HepG2 (cell line): Measurements from ENCODE around the gene CCDC142. TPM values are rescaled to one million over a fixed set of nuclear protein-coding genes. Genes with fewer than 3 reads are reported as not detected.

Source experiments
- ATAC-seq: fragments of 200-7000 bp; cut with Tn5 transposase; 3 replicates; pipeline ENCODE4 v1.9.1; 2020; ENCODE audit warnings: mild to moderate bottlenecking, moderate library complexity
- BruUV-seq: library from RNA; stranded (reverse); fragments of 400-500 nt; replicated peaks from 2 replicates; lab custom pipeline; 2021; lab: Mats Ljungman, UMichigan
- CTCF ChIA-PET: fragments of 300-600 bp; formaldehyde crosslinking; extraction: SDS; loops from one replicate; lab custom pipeline; 2021; ENCODE audit warnings: low total read pairs, inconsistent platforms, low intra/inter-chr PET ratio; lab: Yijun Ruan, JAX
- POLR2A ChIA-PET: fragments of 350-600 bp; sonication (Branson Sonifier 250); formaldehyde crosslinking; loops from one replicate; lab custom pipeline; 2020; ENCODE audit warnings: antibody characterized with exemption, inconsistent platforms; lab: Yijun Ruan, JAX
- DNase-seq: peaks from one replicate; pipeline ENCODE4 v3.0.0-alpha.2; 2015; ENCODE audit warnings: low spot score
- FAIRE-seq: peaks from 3 replicates; lab custom pipeline; 2011; peaks lifted over from hg19 to GRCh38; lab: Jason Lieb, UNC
- H2AFZ ChIP-seq: one replicate; pipeline ENCODE4 v1.6.1; 2011; ENCODE audit warnings: low read length, inconsistent platforms
- H3K27ac ChIP-seq: fragments of 300-600 bp; 3 replicates; pipeline ENCODE4 v1.8.0; 2011; ENCODE audit warnings: mixed run types, mild to moderate bottlenecking, mixed read lengths, low read length, inconsistent platforms; ENCODE audit not compliant: insufficient read depth; ENCODE audit errors: extremely low read length
- H3K27me3 ChIP-seq, 2 experiments: fragments of 200-600 bp in 1 of 2; 2 replicates in 1 of 2; 3 replicates in 1 of 2; pipeline versions ENCODE4 v1.6.0 to v1.8.0; 2011; ENCODE audit warnings: low read length in 2 of 2, mild to moderate bottlenecking in 2 of 2, moderate library complexity in 2 of 2, inconsistent platforms in 1 of 2; ENCODE audit not compliant: insufficient read depth in 2 of 2, control insufficient read depth in 1 of 2
- H3K36me3 ChIP-seq, 2 experiments: fragments of 200-600 bp in 1 of 2; replicated peaks in 1 of 2; 2 replicates in 1 of 2; 3 replicates in 1 of 2; pipeline versions ENCODE4 v1.5.1 to v1.8.0; 2011; ENCODE audit warnings: low read length in 2 of 2, inconsistent platforms in 1 of 2; ENCODE audit not compliant: insufficient read depth in 2 of 2, control insufficient read depth in 1 of 2
- H3K4me1 ChIP-seq: 2 replicates; pipeline ENCODE4 v1.5.1; 2012; ENCODE audit warnings: low read length, inconsistent platforms; ENCODE audit not compliant: insufficient read depth
- H3K4me2 ChIP-seq: 2 replicates; pipeline ENCODE4 v1.6.0; 2011; ENCODE audit warnings: low read depth, low read length, inconsistent platforms
- H3K4me3 ChIP-seq, 3 experiments: fragments of 200-600 bp in 1 of 3; sonication (generic), shearing (Covaris generic) in 1 of 3; replicated peaks in 1 of 3; 2 replicates each; pipeline ENCODE4 v1.5.1; 2011 to 2016; ENCODE audit warnings: low read length in 3 of 3, inconsistent platforms in 2 of 3, low read depth in 2 of 3, mild to moderate bottlenecking in 2 of 3, control low read depth in 1 of 3, mixed read lengths in 1 of 3; ENCODE audit not compliant: insufficient read depth in 1 of 3
- H3K79me2 ChIP-seq: one replicate; pipeline ENCODE4 v1.6.1; 2011; ENCODE audit warnings: low read length, inconsistent platforms; ENCODE audit not compliant: insufficient read depth
- H3K9ac ChIP-seq: 2 replicates; pipeline ENCODE4 v1.6.0; 2011; ENCODE audit warnings: mild to moderate bottlenecking, low read depth, low read length, inconsistent platforms; ENCODE audit not compliant: insufficient read depth
- H3K9me3 ChIP-seq: 2 replicates; pipeline ENCODE4 v1.5.1; 2012; ENCODE audit warnings: mild to moderate bottlenecking, low read length
- H4K20me1 ChIP-seq: 2 replicates; pipeline ENCODE4 v1.6.0; 2011; ENCODE audit warnings: inconsistent platforms, mild to moderate bottlenecking, low read length, moderate library complexity; ENCODE audit not compliant: insufficient read depth
- CBX2 ChIP-seq, 2 experiments: fragments of 200-600 bp in 1 of 2; sonication (generic); formaldehyde crosslinking in 1 of 2; IDR thresholded peaks; 2 replicates each; pipeline versions ENCODE4 v1.7.0 to v1.8.1; 2018 to 2022; ENCODE audit warnings: low read depth in 2 of 2, low read length in 1 of 2, mild to moderate bottlenecking in 1 of 2, missing genetic modification reagents in 1 of 2
- PHF20 ChIP-seq: sonication (generic); formaldehyde crosslinking; IDR thresholded peaks from 2 replicates; pipeline ENCODE4 v1.5.0; 2020; ENCODE audit warnings: mild to moderate bottlenecking, missing genetic modification reagents
- TEAD2 ChIP-seq: sonication (generic); formaldehyde crosslinking; IDR thresholded peaks from 2 replicates; pipeline ENCODE4 v1.9.0; 2021; ENCODE audit warnings: missing genetic modification reagents
- ZNF550 ChIP-seq: sonication (generic); formaldehyde crosslinking; IDR thresholded peaks from 2 replicates; pipeline ENCODE4 v1.4.0; 2020; ENCODE audit warnings: mild to moderate bottlenecking, missing genetic modification reagents, borderline replicate concordance
- ZNF746 ChIP-seq: sonication (generic); formaldehyde crosslinking; IDR thresholded peaks from 2 replicates; pipeline ENCODE4 v1.8.0; 2022; ENCODE audit warnings: mild to moderate bottlenecking, missing genetic modification reagents
- ZSCAN29 ChIP-seq: sonication (generic); formaldehyde crosslinking; conservative IDR thresholded peaks from 2 replicates; pipeline ENCODE4 v1.4.0; 2020; ENCODE audit warnings: mild to moderate bottlenecking, missing genetic modification reagents
- WGBS: methylation state at CpG from one replicate; pipeline ENCODE4 v1.1.6; 2017; ENCODE audit warnings: low lambda C conversion rate; 5-methylcytosine and 5-hydroxymethylcytosine counted together
- in situ Hi-C: cut with HindIII; loops from 2 replicates; pipeline ENCODE4 v1.10.0; 2017; ENCODE audit warnings: low pct_unique_long_range_greater_than_20kb; ENCODE audit not compliant: extremely low pct_ligation_motif_present
- intact Hi-C: fragments of 100-400 bp; cut with micrococcal nuclease; formaldehyde crosslinking; loops from one replicate; pipeline ENCODE4 v1.10.0; 2022; ENCODE audit not compliant: unreplicated experiment
- polyA plus RNA-seq, 8 experiments: library from polyadenylated mRNA; depleted of rRNA in 3 of 8; stranded (reverse) in 7 of 8; unstranded in 1 of 8; fragments of >200 nt; fragmentation: Illumina TruSeq in 4 of 8; extraction: Trizol in 4 of 8; gene quantifications; 2 replicates each; pipeline versions ENCODE4 v1.2.1 to v1.2.3, GENCODE V29; 2011 to 2016; ENCODE audit warnings: low read depth in 4 of 8, missing spikeins in 1 of 8, mixed read lengths in 1 of 8; ENCODE audit not compliant: insufficient read depth in 1 of 8
- total RNA-seq, 5 experiments: library from RNA; depleted of rRNA; stranded (reverse); fragments of >200 nt; fragmentation: Illumina TruSeq; extraction: Trizol; gene quantifications; 2 replicates each; pipeline ENCODE4 v1.2.3, GENCODE V29; 2016; ENCODE audit warnings: low read depth in 1 of 5
- TF ChIP-seq, protein P1 (sequence below): IDR thresholded peaks from 2 replicates; pipeline ENCODE4 v1.4.0; 2020; ENCODE audit warnings: mild to moderate bottlenecking, missing genetic modification reagents
- TF ChIP-seq, protein P2 (sequence below): sonication (generic); formaldehyde crosslinking; IDR thresholded peaks from 2 replicates; pipeline ENCODE4 v1.4.0; 2020; ENCODE audit warnings: missing genetic modification reagents, borderline replicate concordance

Gene CCDC142
- total and polyA plus RNA-seq, 2 of the 13 experiments (the other 11 are each of a cell fraction or from before 2014, with no cell fraction given) = 14.7 to 30.4 TPM

DNA sequence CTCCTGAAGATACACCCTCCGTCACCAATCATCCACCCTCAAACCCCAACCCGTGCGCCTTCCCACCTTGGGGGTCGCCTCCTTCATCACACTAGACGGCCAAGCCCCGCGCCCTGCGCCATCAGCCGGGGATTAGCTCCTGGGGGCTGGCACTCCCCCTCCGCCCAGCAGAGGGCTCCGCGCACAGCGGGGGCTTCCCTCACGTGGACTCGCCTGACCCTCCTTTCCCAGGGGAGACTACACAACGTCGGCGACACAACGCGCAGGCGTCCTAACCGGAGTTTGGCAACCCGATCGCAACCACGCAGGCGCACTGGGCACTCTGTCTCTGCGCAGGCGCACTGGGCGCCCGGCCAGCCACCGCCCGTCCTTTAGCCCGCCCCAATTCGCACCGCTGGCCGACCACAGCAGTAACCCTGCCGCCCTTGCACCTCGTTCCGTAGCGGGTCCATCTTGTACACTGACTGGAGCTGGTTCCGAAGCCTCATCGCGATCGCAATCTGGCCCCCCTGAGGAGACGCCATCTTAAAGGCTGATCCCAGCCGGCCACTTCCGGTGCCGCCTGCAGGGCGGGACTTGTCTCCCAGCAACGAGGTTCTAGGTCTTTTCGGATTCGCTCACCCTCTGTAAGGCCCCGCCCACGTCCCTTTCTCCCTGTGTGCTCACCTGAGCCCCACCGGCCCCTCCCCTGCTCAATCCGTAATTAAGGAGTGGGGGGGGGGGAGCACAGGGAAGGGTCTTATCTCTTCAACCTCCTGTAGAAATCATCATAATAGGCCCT is 24.5 kb upstream of the CCDC142 start, which contains the start of gene PCGF1:
Gene PCGF1, minus strand, starts transcription at position 551 of the 781 bp plus-strand sequence. Its CDS starts 27 bp downstream, at position 524.
- H3K9ac ChIP-seq = peak within 1 kb of the TSS; percentile 94
- 1% methylated on average over 34 of the region's 56 CpGs for WGBS
- peak; percentile 98 for DNase-seq
- no peaks in the 10 kb centered on the region for H4K20me1 ChIP-seq
- peak within 1 kb of the TSS; percentile 95 for H3K27ac ChIP-seq
- H3K79me2 ChIP-seq = peaks cover 41% of the 10 kb centered on the region
- peaks cover 72% of the 10 kb centered on the region for H3K4me1 ChIP-seq
- CTCF ChIA-PET = interaction anchor here (1.1 to 1.9 kb wide), 4 partner anchors 22 to 81 kb away, joined by 3 to 10 read pairs (median 7); partner anchors contain the start of genes AUP1, CCDC142, HTRA2 and TTC31
- H2AFZ ChIP-seq = peak within 1 kb of the TSS; percentile 34
- in situ Hi-C loops (no loop called here), intact Hi-C loops (loop anchor here (1.0 to 2.0 kb wide), 3 partner anchors 22 to 79 kb away; partner anchors contain the start of genes AUP1, HTRA2 and TTC31)
- ATAC-seq = peak; percentile 78
- peak within 1 kb of the TSS; percentile 79 to 97 (median 95) for H3K4me3 ChIP-seq
- H3K36me3 ChIP-seq = no peaks in the 10 kb centered on the region; a peak in 3 of 5 replicates
- no peaks in the 10 kb centered on the region for H3K9me3 ChIP-seq
- POLR2A ChIA-PET = interaction anchor here (0.8 to 16.5 kb wide), 18 partner anchors 9 to 94 kb away, joined by 3 to 795 read pairs (median 6); partner anchors contain the start of genes AUP1, CCDC142, DQX1 and HTRA2
- peak within 1 kb of the TSS; percentile 98 for H3K4me2 ChIP-seq
- BruUV-seq = no TSS peak
- peak; percentile 86 for FAIRE-seq
- no peaks in the 10 kb centered on the region; a peak in 1 of 5 replicates for H3K27me3 ChIP-seq
- TF ChIP-seq, protein P1, sequence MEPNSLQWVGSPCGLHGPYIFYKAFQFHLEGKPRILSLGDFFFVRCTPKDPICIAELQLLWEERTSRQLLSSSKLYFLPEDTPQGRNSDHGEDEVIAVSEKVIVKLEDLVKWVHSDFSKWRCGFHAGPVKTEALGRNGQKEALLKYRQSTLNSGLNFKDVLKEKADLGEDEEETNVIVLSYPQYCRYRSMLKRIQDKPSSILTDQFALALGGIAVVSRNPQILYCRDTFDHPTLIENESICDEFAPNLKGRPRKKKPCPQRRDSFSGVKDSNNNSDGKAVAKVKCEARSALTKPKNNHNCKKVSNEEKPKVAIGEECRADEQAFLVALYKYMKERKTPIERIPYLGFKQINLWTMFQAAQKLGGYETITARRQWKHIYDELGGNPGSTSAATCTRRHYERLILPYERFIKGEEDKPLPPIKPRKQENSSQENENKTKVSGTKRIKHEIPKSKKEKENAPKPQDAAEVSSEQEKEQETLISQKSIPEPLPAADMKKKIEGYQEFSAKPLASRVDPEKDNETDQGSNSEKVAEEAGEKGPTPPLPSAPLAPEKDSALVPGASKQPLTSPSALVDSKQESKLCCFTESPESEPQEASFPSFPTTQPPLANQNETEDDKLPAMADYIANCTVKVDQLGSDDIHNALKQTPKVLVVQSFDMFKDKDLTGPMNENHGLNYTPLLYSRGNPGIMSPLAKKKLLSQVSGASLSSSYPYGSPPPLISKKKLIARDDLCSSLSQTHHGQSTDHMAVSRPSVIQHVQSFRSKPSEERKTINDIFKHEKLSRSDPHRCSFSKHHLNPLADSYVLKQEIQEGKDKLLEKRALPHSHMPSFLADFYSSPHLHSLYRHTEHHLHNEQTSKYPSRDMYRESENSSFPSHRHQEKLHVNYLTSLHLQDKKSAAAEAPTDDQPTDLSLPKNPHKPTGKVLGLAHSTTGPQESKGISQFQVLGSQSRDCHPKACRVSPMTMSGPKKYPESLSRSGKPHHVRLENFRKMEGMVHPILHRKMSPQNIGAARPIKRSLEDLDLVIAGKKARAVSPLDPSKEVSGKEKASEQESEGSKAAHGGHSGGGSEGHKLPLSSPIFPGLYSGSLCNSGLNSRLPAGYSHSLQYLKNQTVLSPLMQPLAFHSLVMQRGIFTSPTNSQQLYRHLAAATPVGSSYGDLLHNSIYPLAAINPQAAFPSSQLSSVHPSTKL (CRISPR knock-in tag) = peak; percentile 46; the same call in 1 of the 2 replicates
- TF ChIP-seq, protein P2, sequence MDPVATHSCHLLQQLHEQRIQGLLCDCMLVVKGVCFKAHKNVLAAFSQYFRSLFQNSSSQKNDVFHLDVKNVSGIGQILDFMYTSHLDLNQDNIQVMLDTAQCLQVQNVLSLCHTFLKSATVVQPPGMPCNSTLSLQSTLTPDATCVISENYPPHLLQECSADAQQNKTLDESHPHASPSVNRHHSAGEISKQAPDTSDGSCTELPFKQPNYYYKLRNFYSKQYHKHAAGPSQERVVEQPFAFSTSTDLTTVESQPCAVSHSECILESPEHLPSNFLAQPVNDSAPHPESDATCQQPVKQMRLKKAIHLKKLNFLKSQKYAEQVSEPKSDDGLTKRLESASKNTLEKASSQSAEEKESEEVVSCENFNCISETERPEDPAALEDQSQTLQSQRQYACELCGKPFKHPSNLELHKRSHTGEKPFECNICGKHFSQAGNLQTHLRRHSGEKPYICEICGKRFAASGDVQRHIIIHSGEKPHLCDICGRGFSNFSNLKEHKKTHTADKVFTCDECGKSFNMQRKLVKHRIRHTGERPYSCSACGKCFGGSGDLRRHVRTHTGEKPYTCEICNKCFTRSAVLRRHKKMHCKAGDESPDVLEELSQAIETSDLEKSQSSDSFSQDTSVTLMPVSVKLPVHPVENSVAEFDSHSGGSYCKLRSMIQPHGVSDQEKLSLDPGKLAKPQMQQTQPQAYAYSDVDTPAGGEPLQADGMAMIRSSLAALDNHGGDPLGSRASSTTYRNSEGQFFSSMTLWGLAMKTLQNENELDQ (CRISPR knock-in tag) = 0 out of 2 replicates have a peak, but pooled peaks have one; percentile 10
- 0 out of 2 replicates have a peak, but pooled peaks have one; percentile 64 for TF ChIP-seq ZSCAN29 (CRISPR knock-in tag)
- no peak for TF ChIP-seq TEAD2 (CRISPR knock-in tag)
- 0 out of 2 replicates have a peak, but pooled peaks have one; percentile 15 for TF ChIP-seq ZNF550 (CRISPR knock-in tag)
- no peak for TF ChIP-seq CBX2 (IDR thresholded peaks at IDR 0.05; ENCODE audit: low read depth, low read length)
- 0 out of 2 replicates have a peak, but pooled peaks have one; percentile 35 for TF ChIP-seq CBX2 (CRISPR knock-in tag; IDR thresholded peaks at IDR 0.05; ENCODE audit: low read depth)
- peak; percentile 87 for TF ChIP-seq PHF20 (CRISPR knock-in tag)
- TF ChIP-seq ZNF746 (CRISPR knock-in tag) = peak; percentile 21; the same call in 1 of the 2 replicates
